ENCODE measurements around the gene IL18RAP. TPM values are rescaled to one million over a fixed set of nuclear protein-coding genes. Genes with fewer than 3 reads are reported as not detected.

The IL18RAP gene
- total and polyA plus RNA-seq, 2 donors (not counting 3 experiments of a cell fraction or from before 2014, with no cell fraction given): 0.03 TPM; not detected in 1

- TF ChIP-seq EZH2 (IDR thresholded peaks at IDR 0.05; ENCODE audit: borderline replicate concordance, low read depth, low read length, severe bottlenecking): no peak
- no peak for TF ChIP-seq MAX (IDR thresholded peaks at IDR 0.05; ENCODE audit: insufficient read depth, insufficient read length)
- no peak for TF ChIP-seq POLR2A (IDR thresholded peaks at IDR 0.05; ENCODE audit: low read depth, low read length)
- TF ChIP-seq CTCF (IDR thresholded peaks at IDR 0.05; ENCODE audit: extremely low read depth in 1 of 2, insufficient read depth in 1 of 2, low read depth in 1 of 2, low read length in 2 of 2): no peak
- TF ChIP-seq MYC (IDR thresholded peaks at IDR 0.05; ENCODE audit: low read depth, low read length): no peak
- no peak for TF ChIP-seq GATA2 (IDR thresholded peaks at IDR 0.05; ENCODE audit: insufficient read depth, insufficient read length, low read depth, low read length)
- TF ChIP-seq FOS (IDR thresholded peaks at IDR 0.05; ENCODE audit: borderline replicate concordance, insufficient read depth, low read length): no peak
- no peak for TF ChIP-seq POLR2AphosphoS5 (IDR thresholded peaks at IDR 0.05; ENCODE audit: insufficient read depth, low read depth, low read length)
- TF ChIP-seq JUN (IDR thresholded peaks at IDR 0.05; ENCODE audit: borderline replicate concordance, insufficient read depth, insufficient read length, low read depth): no peak
- H4K20me1 ChIP-seq (replicated peaks; ENCODE audit: control insufficient read depth, extremely low read depth, insufficient read depth, low read length): no peaks in the 10 kb centered on the region
- ChIA-PET POLR2A (no interaction called here), CTCF (no interaction called here)
- no peaks in the 10 kb centered on the region for H3K4me1 ChIP-seq (ENCODE audit: control insufficient read depth, extremely low read depth, insufficient read depth, low read length)
- H3K9ac ChIP-seq (replicated peaks; ENCODE audit: extremely low read depth, insufficient read depth, low read length): no peak overlapping the region
- dilution Hi-C loops (cut with MboI; ENCODE audit: extremely low pct_ligation_motif_present, low sequenced_read_pairs): no loop called here
- no peaks in the 10 kb centered on the region for H3K9me1 ChIP-seq (replicated peaks; ENCODE audit: control insufficient read depth, extremely low read depth, insufficient read depth, low read length)
- H3K36me3 ChIP-seq (ENCODE audit: control insufficient read depth in 2 of 2, extremely low read depth in 1 of 2, insufficient read depth in 2 of 2, low read length in 2 of 2): no peaks in the 10 kb centered on the region
- H2AFZ ChIP-seq (ENCODE audit: low read depth, low read length): no peak overlapping the region
- DNase-seq (ENCODE audit: low read depth, low spot score) (no peak), FAIRE-seq (no peak)
- H3K4me3 ChIP-seq (replicated peaks in 1 of 3; ENCODE audit: insufficient read depth in 1 of 3, low read depth in 1 of 3, low read length in 3 of 3): no peak overlapping the region
- no peaks in the 10 kb centered on the region for H3K27me3 ChIP-seq (ENCODE audit: control insufficient read depth in 2 of 2, insufficient read depth in 2 of 2, low read length in 2 of 2)
- no peak overlapping the region for H3K27ac ChIP-seq (ENCODE audit: insufficient read depth, low read depth, low read length)
- no peaks in the 10 kb centered on the region for H3K9me3 ChIP-seq (replicated peaks; ENCODE audit: control insufficient read depth, insufficient read depth, low read length)
- intact Hi-C loops (cut with micrococcal nuclease): no loop called here
- no peak overlapping the region for H3K4me2 ChIP-seq (ENCODE audit: insufficient read depth, low read length)
- BruUV-seq (replicated peaks): no TSS peak
- H3K79me2 ChIP-seq (ENCODE audit: control insufficient read depth, insufficient read depth, low read length): no peaks in the 10 kb centered on the region
Observed at GRCh38 chr2:102401456-102401855, 21.5 kb upstream of the IL18RAP start.

Data from endothelial cell of umbilical vein (primary cell).